Measurements from ENCODE around the gene ANXA2. TPM values are rescaled to one million over a fixed set of nuclear protein-coding genes. Genes with fewer than 3 reads are reported as not detected.
A peak's percentile ranks its signal among the peaks of the same experiment; 100 is the strongest.

ANXA2 gene

GRCh38 chr15:60299452-60300047, 98.2 kb downstream of the ANXA2 start:
- H2BK5ac ChIP-seq (ENCODE audit: low read length) = no peak overlapping the region

More at GRCh38 chr15:60299452-60300047, 98.2 kb downstream of the ANXA2 start:
- Histone ChIP-seq H2AK5ac (ENCODE audit: low read depth, low read length) (no peak overlapping the region), H2BK12ac (ENCODE audit: low read length) (no peak overlapping the region), H4K91ac (ENCODE audit: low read depth, low read length, poor library complexity) (no peak overlapping the region), H3K23ac (ENCODE audit: low read depth, low read length, poor library complexity) (no peak overlapping the region), H3K4me3 (ENCODE audit: low read length in 2 of 2) (no peak overlapping the region), H2AFZ (ENCODE audit: low read length) (peak overlapping the region; percentile 28), H3K4me2 (ENCODE audit: insufficient read depth, low read length, poor library complexity, severe bottlenecking) (no peak overlapping the region), H3K18ac (ENCODE audit: low read length) (no peak overlapping the region), H3K4ac (ENCODE audit: low read length) (no peak overlapping the region), H3K9me3 (replicated peaks in 1 of 2; ENCODE audit: control insufficient read depth in 2 of 2, insufficient read depth in 1 of 2, low read depth in 1 of 2, low read length in 2 of 2) (peaks cover 0 to 4% of the 10 kb centered on the region in 2 donors), H4K8ac (ENCODE audit: low read depth, low read length) (no peak overlapping the region), H3K4me1 (ENCODE audit: control insufficient read depth in 2 of 2, insufficient read depth in 1 of 2, low read depth in 1 of 2, low read length in 2 of 2) (no peaks in the 10 kb centered on the region), H3K27me3 (ENCODE audit: control insufficient read depth in 3 of 3, insufficient read depth in 3 of 3, low read depth in 1 of 3, low read length in 3 of 3) (no peaks in the 10 kb centered on the region), H3K14ac (ENCODE audit: low read length) (no peak overlapping the region), H3K36me3 (replicated peaks in 1 of 2; ENCODE audit: control insufficient read depth in 2 of 2, insufficient read depth in 2 of 2, low read length in 2 of 2) (no peaks in the 10 kb centered on the region), H3K27ac (replicated peaks; ENCODE audit: low read length) (no peak overlapping the region), H3K9ac (ENCODE audit: low read depth, low read length, poor library complexity) (no peak overlapping the region), H3K79me1 (ENCODE audit: low read depth, low read length) (no peaks in the 10 kb centered on the region), H2BK120ac (ENCODE audit: low read depth, low read length) (no peak overlapping the region), H2BK15ac (ENCODE audit: low read length) (no peak overlapping the region)
- no peak for DNase-seq (ENCODE audit: low spot score)
- WGBS, 2 donors (ENCODE audit: extremely low coverage in 2 of 2, insufficient read length in 2 of 2, insufficient replicate concordance in 1 of 2) = no CpG with 5 or more reads among the region's 18 CpGs

Small RNA genes within 50 kb of the gene (small RNA-seq; reads per million reads assigned to genes)
- gene AC087385.3 (ENCODE audit: insufficient read depth) = not detected

Data from neuronal stem cell (in vitro differentiated cells).